Astrocyte of the cerebellum (primary cell): ENCODE data around the gene ERMP1.

ENCODE experiments used
- DNase-seq: peaks from one replicate; pipeline ENCODE4 v3.0.0-alpha.2; 2011; ENCODE audit warnings: low read depth
- H3K4me3 ChIP-seq: 2 replicates; pipeline ENCODE4 v1.5.1; 2011; ENCODE audit warnings: mild to moderate bottlenecking, low read depth, low read length, moderate library complexity
- in situ Hi-C: cut with HindIII; loops from 2 replicates; pipeline ENCODE4 v1.10.0; 2017; ENCODE audit warnings: low sequenced_read_pairs
- TF ChIP-seq, protein P1 (sequence below): IDR thresholded peaks from 2 replicates; pipeline ENCODE4 v1.5.1; 2012; ENCODE audit warnings: low read length, low read depth, moderate library complexity, mild to moderate bottlenecking; ENCODE audit errors: missing control alignments

Gene ERMP1

DNA sequence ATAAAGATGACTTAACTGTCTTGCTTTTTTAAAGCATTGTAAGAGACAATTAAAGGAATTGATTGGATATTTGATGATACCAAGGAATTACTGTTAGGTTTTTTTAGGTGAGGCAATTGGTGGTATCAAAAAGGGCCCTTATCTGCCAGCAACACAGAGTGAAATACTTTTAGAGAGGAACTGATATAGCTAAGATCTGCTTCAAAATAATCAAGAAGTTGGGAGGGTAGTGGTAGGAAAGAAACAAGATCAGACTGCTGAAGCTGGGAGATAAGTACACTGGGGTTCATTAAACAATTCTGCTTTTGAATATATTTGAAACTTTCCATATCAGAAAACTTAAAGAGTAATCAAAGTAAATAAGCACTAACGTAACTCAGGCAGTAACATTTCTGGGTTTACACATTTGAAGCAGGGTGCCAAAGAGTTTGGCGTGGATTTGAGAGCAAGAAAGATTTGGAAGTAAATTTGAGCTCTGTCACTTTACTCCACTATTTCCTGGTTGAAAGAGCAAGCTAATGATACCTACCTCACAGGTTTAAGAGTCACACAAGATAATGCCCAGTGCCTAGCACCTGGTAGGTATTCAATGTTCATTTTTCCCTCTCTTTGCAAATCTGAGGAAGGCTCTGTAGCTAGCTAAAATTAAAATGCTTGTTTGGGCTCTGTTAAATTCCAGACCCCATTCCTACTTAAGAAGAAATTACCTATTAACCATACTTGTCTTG, 6.9 kb downstream of the ERMP1 start:
- in situ Hi-C loops, result no loop called here

DNA sequence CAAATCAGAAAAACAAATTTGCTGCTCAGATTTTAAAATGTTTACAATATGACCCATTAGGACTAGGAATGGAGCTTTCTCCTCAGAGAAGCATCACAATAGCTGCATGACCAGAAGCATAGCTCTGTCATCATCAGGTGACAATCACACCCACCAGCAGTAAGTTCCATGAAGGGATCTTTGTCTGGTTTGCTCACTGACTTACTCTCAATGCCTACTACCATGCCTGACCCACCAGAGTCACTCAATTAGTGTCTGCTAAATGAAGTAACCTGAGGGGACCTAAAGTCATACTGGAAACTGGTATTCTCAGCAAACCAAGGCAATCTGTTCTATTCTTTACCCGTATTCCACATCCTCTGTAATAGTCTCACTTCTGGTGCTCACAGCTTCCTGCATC, 7.7 kb downstream of the ERMP1 start:
- DNase-seq, result no peak
- in situ Hi-C loops, result no loop called here
- no peak overlapping the region for H3K4me3 ChIP-seq
- TF ChIP-seq, protein P1, sequence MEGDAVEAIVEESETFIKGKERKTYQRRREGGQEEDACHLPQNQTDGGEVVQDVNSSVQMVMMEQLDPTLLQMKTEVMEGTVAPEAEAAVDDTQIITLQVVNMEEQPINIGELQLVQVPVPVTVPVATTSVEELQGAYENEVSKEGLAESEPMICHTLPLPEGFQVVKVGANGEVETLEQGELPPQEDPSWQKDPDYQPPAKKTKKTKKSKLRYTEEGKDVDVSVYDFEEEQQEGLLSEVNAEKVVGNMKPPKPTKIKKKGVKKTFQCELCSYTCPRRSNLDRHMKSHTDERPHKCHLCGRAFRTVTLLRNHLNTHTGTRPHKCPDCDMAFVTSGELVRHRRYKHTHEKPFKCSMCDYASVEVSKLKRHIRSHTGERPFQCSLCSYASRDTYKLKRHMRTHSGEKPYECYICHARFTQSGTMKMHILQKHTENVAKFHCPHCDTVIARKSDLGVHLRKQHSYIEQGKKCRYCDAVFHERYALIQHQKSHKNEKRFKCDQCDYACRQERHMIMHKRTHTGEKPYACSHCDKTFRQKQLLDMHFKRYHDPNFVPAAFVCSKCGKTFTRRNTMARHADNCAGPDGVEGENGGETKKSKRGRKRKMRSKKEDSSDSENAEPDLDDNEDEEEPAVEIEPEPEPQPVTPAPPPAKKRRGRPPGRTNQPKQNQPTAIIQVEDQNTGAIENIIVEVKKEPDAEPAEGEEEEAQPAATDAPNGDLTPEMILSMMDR, result no peak

More for the DNA sequence above, 6.9 kb downstream of the ERMP1 start:
- DNase-seq, result no peak
- TF ChIP-seq, protein P1, result no peak
- H3K4me3 ChIP-seq, result no peak overlapping the region

DNA sequence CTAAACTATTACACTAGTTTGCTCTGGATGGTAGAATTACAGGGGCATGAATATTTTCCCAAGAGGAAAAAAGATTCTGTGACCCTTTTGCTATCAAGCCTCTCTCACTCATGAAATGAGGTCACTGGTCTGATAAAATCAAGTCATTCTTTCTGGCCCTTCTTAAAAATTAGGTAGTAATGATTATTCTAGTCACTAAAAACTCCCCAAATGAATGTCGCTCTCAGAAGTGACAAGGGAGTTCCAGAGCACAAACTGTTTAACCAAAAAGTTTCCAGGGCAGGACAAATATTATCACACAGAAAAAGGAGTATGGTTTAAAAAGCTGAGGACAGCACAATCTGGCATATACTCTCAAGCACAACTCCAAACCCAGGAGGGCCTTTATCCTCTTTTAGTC, 12.5 kb downstream of the ERMP1 start:
- DNase-seq, result no peak
- in situ Hi-C loops, result no loop called here
- TF ChIP-seq, protein P1, result no peak
- H3K4me3 ChIP-seq, result no peak overlapping the region

DNA sequence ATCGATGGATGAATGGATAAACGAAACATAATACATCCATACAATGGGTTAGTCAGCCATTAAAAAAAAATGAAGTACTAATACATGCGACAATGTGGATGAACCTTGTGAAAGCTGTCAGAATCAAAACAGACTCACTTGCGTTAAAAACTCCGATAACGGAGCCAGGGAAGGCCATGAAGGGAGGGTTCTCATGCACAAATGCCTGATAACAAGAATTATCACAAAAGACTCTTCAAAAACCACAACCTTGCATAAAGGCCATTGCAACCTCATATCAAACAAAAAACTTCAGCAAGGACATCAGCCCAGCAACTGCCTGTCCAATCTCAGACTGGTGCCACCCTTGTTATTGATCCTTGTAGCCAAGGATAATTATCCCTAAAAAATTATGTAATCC, 13.7 kb downstream of the ERMP1 start:
- no peak overlapping the region for H3K4me3 ChIP-seq
- in situ Hi-C loops, result no loop called here
- TF ChIP-seq, protein P1, result no peak
- no peak for DNase-seq

DNA sequence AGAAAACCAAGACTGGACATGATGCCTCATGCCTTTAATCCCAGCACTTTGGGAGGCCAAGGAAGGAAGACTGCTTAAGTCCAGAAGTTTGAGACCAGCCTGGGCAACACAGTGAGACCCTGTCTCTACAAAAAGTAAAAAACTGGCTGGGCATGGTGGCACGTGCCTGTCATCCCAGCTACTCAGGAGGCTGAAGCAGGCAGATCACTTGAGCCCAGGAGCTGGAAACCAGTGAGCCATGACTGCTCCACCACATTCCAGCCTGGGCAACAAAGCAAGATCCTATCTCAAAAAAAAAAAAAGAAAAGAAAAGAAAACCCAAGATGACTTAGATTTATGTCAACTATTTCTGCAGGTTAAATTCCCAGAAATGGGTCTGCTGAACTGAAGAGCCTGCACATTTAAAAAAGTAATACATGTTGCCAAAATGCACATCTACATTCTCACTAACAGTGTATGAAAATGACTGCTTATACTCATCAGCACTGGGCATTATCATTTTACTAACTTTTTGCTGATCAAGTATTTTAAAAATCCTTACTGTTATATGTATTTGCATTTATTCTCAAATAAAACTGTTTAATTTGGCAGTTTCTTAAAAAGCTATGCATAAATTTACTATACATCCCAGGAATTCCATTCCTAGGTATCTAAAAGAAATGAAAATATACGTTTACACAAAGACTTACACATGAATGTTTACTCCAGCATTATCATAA, 14.3 kb downstream of the ERMP1 start:
- in situ Hi-C loops, result no loop called here
- no peak for DNase-seq
- no peak overlapping the region for H3K4me3 ChIP-seq
- TF ChIP-seq, protein P1, result no peak

DNA sequence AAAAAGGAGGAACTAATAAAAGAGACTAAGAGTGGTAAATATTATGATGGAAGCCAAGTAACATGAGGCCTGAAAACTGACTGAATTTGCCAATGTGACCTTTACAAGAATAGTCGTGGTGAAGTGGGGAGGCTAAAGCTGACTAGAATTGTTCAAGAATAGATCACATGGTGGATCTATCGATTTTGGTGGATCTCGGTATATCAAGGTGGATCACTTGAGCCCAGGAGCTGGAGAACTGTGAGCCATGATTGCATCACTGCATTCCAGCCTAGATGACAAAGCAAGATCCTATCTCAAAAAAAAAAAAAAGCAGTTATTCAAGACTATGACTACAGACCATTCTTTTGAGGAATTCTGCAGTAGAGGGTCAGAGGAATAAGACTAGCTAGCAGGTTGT, 15.1 kb downstream of the ERMP1 start:
- in situ Hi-C loops, result no loop called here
- TF ChIP-seq, protein P1, result no peak
- H3K4me3 ChIP-seq, result no peak overlapping the region
- DNase-seq, result no peak
